NT2/D1 (cell line): ENCODE data around the gene NLRC5.

Experiments used
- DNase-seq: peaks from one replicate; pipeline ENCODE4 v3.0.0-alpha.2; 2011; ENCODE audit warnings: low read depth, low spot score
- H3K27me3 ChIP-seq: 2 replicates; pipeline ENCODE4 v1.6.0; 2011; ENCODE audit warnings: mild to moderate bottlenecking; ENCODE audit not compliant: insufficient read length, insufficient read depth
- H3K36me3 ChIP-seq: 2 replicates; pipeline ENCODE4 v1.6.1; 2011; ENCODE audit warnings: mild to moderate bottlenecking, low read length, mixed read lengths; ENCODE audit not compliant: insufficient read depth, insufficient read length
- H3K4me1 ChIP-seq: 2 replicates; pipeline ENCODE4 v1.5.1; 2011; ENCODE audit not compliant: insufficient read depth, insufficient read length
- H3K4me3 ChIP-seq: 2 replicates; pipeline ENCODE4 v1.5.1; 2011; ENCODE audit warnings: low read depth; ENCODE audit not compliant: insufficient read length
- H3K9ac ChIP-seq: 2 replicates; pipeline ENCODE4 v1.6.0; 2011; ENCODE audit warnings: low read depth; ENCODE audit not compliant: insufficient read length
- H3K9me3 ChIP-seq: 2 replicates; pipeline ENCODE4 v1.5.1; 2011; ENCODE audit warnings: mild to moderate bottlenecking, low read length; ENCODE audit not compliant: insufficient read depth
- SUZ12 ChIP-seq: IDR thresholded peaks from 2 replicates; pipeline ENCODE4 v1.6.1; 2011; ENCODE audit not compliant: insufficient read length, insufficient read depth; ENCODE audit errors: extremely low read depth
- YY1 ChIP-seq: IDR thresholded peaks from 2 replicates; pipeline ENCODE4 v1.6.1; 2011; ENCODE audit not compliant: insufficient read length, insufficient read depth
- ZNF274 ChIP-seq: IDR thresholded peaks from 2 replicates; pipeline ENCODE4 v1.6.1; 2011; ENCODE audit warnings: mild to moderate bottlenecking, low read depth, low read length

Gene NLRC5

GRCh38 chr16:57130950-57131321, 141.6 kb downstream of the NLRC5 start:
- H3K9ac ChIP-seq = no peak overlapping the region
- H3K36me3 ChIP-seq = peaks cover 26% of the 10 kb centered on the region
- H3K27me3 ChIP-seq = no peaks in the 10 kb centered on the region
- TF ChIP-seq YY1 = no peak
- no peak for TF ChIP-seq SUZ12
- no peak for TF ChIP-seq ZNF274
- no peak overlapping the region for H3K4me3 ChIP-seq
- no peaks in the 10 kb centered on the region for H3K9me3 ChIP-seq
- no peak for DNase-seq
- peaks cover 26% of the 10 kb centered on the region for H3K4me1 ChIP-seq

DNA sequence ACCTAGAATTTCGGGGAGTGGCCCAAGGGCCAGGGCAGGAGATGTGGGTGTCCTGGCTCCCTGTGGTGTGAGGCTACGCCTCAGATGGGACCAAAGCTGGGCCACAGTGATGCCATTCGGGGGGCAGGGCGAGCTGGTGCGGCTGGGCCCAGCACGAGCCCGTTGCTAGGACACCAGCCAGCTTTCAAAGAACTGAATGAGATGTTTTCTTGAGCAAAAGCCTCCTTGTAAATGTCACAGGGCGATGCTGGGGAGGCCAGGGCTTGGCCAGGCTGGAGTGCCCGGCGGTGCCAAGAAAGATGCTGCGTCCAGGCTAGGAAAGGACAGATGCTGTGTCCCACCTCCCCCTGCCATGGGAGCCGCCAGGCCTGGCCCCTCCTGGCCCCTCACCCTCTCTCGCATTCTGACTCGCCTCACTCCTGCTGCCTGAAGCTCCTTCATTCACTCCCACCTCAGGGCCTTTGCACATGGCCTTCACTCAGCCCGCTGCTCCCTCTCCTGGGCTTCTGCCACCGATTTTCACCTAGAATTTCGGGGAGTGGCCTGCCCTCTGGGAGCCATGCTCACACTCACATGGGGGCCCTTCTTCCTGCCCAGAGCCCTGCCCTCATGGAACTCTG, 142.1 kb downstream of the NLRC5 start:
- DNase-seq = no peak
- no peaks in the 10 kb centered on the region for H3K27me3 ChIP-seq
- H3K9ac ChIP-seq = no peak overlapping the region
- no peaks in the 10 kb centered on the region for H3K9me3 ChIP-seq
- no peak for TF ChIP-seq YY1
- no peak for TF ChIP-seq SUZ12
- no peak for TF ChIP-seq ZNF274
- peaks cover 30% of the 10 kb centered on the region for H3K4me1 ChIP-seq
- H3K4me3 ChIP-seq = no peak overlapping the region
- peaks cover 20% of the 10 kb centered on the region for H3K36me3 ChIP-seq

DNA sequence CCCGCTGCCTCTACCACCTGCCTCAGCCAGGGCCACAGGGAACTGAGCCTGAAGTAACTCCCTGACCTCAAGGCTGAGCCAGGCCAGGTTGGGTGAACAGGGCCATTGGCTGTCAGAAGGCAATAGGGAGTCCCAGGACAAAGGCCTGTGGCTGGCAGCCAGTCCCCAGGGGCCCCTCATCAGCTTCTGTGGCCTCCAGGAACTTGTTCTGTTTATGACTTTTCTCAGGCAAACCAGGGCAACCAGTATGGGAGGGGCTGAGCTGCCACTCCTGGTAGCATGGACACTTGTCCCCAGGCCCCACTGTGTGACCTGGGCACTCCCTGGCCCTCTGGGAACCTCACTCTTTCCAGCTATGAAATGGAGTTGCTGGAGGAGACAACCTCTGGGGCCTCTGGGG, 143.1 kb downstream of the NLRC5 start:
- DNase-seq = no peak
- TF ChIP-seq YY1 (no peak), ZNF274 (no peak), SUZ12 (no peak)
- Histone ChIP-seq H3K27me3 (no peaks in the 10 kb centered on the region), H3K36me3 (peaks cover 22% of the 10 kb centered on the region), H3K4me3 (no peak overlapping the region), H3K9ac (no peak overlapping the region), H3K9me3 (no peaks in the 10 kb centered on the region), H3K4me1 (peaks cover 30% of the 10 kb centered on the region)

DNA sequence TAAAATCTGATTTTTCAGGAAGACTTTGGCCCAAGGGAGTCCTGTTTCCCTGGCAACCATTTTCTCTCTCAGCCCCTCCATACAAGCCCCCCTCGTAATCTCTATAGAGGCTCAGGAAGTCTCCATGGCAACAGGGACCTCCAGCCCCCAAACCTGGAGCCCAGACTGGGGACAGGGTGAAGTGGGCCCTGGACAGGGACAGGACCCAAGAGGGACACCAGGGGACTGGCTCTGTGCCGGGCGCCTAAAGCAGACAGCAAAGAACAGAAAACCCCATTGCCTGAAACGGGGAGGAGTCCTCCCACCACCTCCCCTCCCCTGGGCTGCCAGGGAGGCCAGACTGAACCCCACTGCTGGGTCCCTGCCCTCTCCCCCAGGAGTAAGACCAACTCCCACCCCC, 143.7 kb downstream of the NLRC5 start:
- Histone ChIP-seq H3K27me3 (no peaks in the 10 kb centered on the region), H3K9ac (peak overlapping the region; percentile 45), H3K4me1 (peaks cover 32% of the 10 kb centered on the region), H3K4me3 (no peak overlapping the region), H3K36me3 (peaks cover 21% of the 10 kb centered on the region), H3K9me3 (no peaks in the 10 kb centered on the region)
- no peak for TF ChIP-seq SUZ12
- TF ChIP-seq YY1 = no peak
- TF ChIP-seq ZNF274 = no peak
- no peak for DNase-seq
